ENCODE data around the gene PIEZO2. TPM values are rescaled to one million over a fixed set of nuclear protein-coding genes. Genes with fewer than 3 reads are reported as not detected.

Gene PIEZO2
- total and polyA plus RNA-seq, 2 of the 8 experiments (the other 6 are each of a cell fraction or from before 2014, with no cell fraction given) = 4.7 to 16.5 TPM

- H3K14ac ChIP-seq (ENCODE audit: insufficient read length) = no peak overlapping the region
- TF ChIP-seq SP4 (IDR thresholded peaks at IDR 0.05; ENCODE audit: low read length) (no peak), E2F6 (IDR thresholded peaks at IDR 0.05) (no peak), CEBPB (IDR thresholded peaks at IDR 0.05; ENCODE audit: low read depth, low read length) (no peak), TAF1 (IDR thresholded peaks at IDR 0.05; ENCODE audit: low read depth, low read length) (no peak), EGR1 (IDR thresholded peaks at IDR 0.05; ENCODE audit: borderline replicate concordance, low read depth, low read length) (no peak), CBX8 (IDR thresholded peaks at IDR 0.05; ENCODE audit: borderline replicate concordance, low read depth, low read length) (no peak), MAFK (IDR thresholded peaks at IDR 0.05; ENCODE audit: low read depth, low read length) (no peak), JUN (IDR thresholded peaks at IDR 0.05; ENCODE audit: low read depth, low read length) (no peak)
- TF ChIP-seq, protein P1, sequence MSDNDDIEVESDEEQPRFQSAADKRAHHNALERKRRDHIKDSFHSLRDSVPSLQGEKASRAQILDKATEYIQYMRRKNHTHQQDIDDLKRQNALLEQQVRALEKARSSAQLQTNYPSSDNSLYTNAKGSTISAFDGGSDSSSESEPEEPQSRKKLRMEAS (IDR thresholded peaks at IDR 0.05) = no peak
- no peak overlapping the region for H3K56ac ChIP-seq (replicated peaks; ENCODE audit: insufficient read length, low read depth, low read length)
- no peak overlapping the region for H2AFZ ChIP-seq (ENCODE audit: low read length)
- no peak overlapping the region for H2BK12ac ChIP-seq (ENCODE audit: low read depth, low read length)
- H3K9ac ChIP-seq (replicated peaks in 1 of 4; ENCODE audit: extremely low read depth in 1 of 4, low read depth in 3 of 4, low read length in 3 of 4) = no peak overlapping the region
- no peak overlapping the region for H2BK20ac ChIP-seq (ENCODE audit: low read length)
- no peaks in the 10 kb centered on the region for H4K20me1 ChIP-seq (replicated peaks in 1 of 2; ENCODE audit: control insufficient read depth in 1 of 2, insufficient read depth in 2 of 2, low read length in 2 of 2)
- H3K79me2 ChIP-seq (ENCODE audit: control insufficient read depth in 1 of 2, insufficient read depth in 2 of 2, low read length in 2 of 2) = no peaks in the 10 kb centered on the region
- H3K4me2 ChIP-seq (ENCODE audit: insufficient read depth in 1 of 2, low read depth in 2 of 2, low read length in 2 of 2) = no peak overlapping the region
- peaks cover 0 to 8% (median 3%) of the 10 kb centered on the region in 4 experiments; a peak in 3 of 7 replicates for H3K4me1 ChIP-seq (replicated peaks in 1 of 4; ENCODE audit: control insufficient read depth in 3 of 4, insufficient read depth in 4 of 4, low read length in 3 of 4)
- no peak overlapping the region for H3K4ac ChIP-seq (replicated peaks; ENCODE audit: insufficient read length, low read depth, low read length)
- no peak for DNase-seq (ENCODE audit: low read depth in 1 of 2, low spot score in 2 of 2)
- H2AK5ac ChIP-seq (ENCODE audit: low read depth, low read length) = no peak overlapping the region
- no peaks in the 10 kb centered on the region for H3K23me2 ChIP-seq (ENCODE audit: low read depth, low read length)
- H3K79me1 ChIP-seq (ENCODE audit: low read depth, low read length) = no peaks in the 10 kb centered on the region
- ChIA-PET POLR2A (ENCODE audit: partially characterized antibody) (no interaction called here), CTCF (ENCODE audit: partially characterized antibody) (interaction anchor here (0.7 kb wide), 1 partner anchor 182 kb away, joined by 3 read pairs; no protein-coding TSS in a partner anchor)
- H2BK5ac ChIP-seq (ENCODE audit: low read depth, low read length) = no peak overlapping the region
- no peak overlapping the region for H2BK15ac ChIP-seq (ENCODE audit: low read length)
- no peak overlapping the region for H3K23ac ChIP-seq (ENCODE audit: insufficient read length)
- H3K18ac ChIP-seq (ENCODE audit: extremely low read depth, low read length) = no peak overlapping the region
- WGBS, 2 experiments (ENCODE audit: extremely low coverage in 1 of 2, insufficient coverage in 1 of 2, insufficient read length in 1 of 2, insufficient replicate concordance in 2 of 2, low coverage in 1 of 2, low lambda C conversion rate in 2 of 2, missing lambda C conversion rate in 1 of 2) = 93% methylated on average over 8 of the region's 8 CpGs; no CpG with 5 or more reads in 1 of the 2 experiments
- no peaks in the 10 kb centered on the region for H3K36me3 ChIP-seq (ENCODE audit: control insufficient read depth in 2 of 4, insufficient read depth in 4 of 4, low read length in 3 of 4)
- H3K27me3 ChIP-seq (replicated peaks in 1 of 4; ENCODE audit: control insufficient read depth in 3 of 4, extremely low read depth in 1 of 4, insufficient read depth in 3 of 4, low read length in 3 of 4) = no peaks in the 10 kb centered on the region
- no peak overlapping the region for H4K5ac ChIP-seq (ENCODE audit: insufficient read length, low read depth, low read length)
- FAIRE-seq = no peak
- H3K4me3 ChIP-seq (ENCODE audit: extremely low read depth in 1 of 4, insufficient read depth in 2 of 4, low read depth in 3 of 4, low read length in 4 of 4) = no peak overlapping the region
- H4K91ac ChIP-seq (replicated peaks; ENCODE audit: insufficient read length, low read length) = no peak overlapping the region
- no peaks in the 10 kb centered on the region for H3K9me3 ChIP-seq (ENCODE audit: insufficient read depth in 2 of 2, low read depth in 1 of 2, low read length in 1 of 2)
- H2BK120ac ChIP-seq (replicated peaks; ENCODE audit: low read depth, low read length) = no peak overlapping the region
- no peak overlapping the region for H3K27ac ChIP-seq (ENCODE audit: low read depth, low read length)
- H4K8ac ChIP-seq (ENCODE audit: extremely low read depth, insufficient read depth, low read length) = no peak overlapping the region
Observed at GRCh38 chr18:11033503-11033902, 115.9 kb downstream of the PIEZO2 start.
